HG03159 (cell line): ENCODE data around the gene RALGPS2.

ENCODE experiments used
- ATAC-seq: cut with Tn5 transposase; IDR thresholded peaks from one replicate; pipeline ENCODE4 v1.9.1; 2021; ENCODE audit warnings: mild to moderate bottlenecking, moderate library complexity; ENCODE audit not compliant: unreplicated experiment

Gene RALGPS2, protein sequence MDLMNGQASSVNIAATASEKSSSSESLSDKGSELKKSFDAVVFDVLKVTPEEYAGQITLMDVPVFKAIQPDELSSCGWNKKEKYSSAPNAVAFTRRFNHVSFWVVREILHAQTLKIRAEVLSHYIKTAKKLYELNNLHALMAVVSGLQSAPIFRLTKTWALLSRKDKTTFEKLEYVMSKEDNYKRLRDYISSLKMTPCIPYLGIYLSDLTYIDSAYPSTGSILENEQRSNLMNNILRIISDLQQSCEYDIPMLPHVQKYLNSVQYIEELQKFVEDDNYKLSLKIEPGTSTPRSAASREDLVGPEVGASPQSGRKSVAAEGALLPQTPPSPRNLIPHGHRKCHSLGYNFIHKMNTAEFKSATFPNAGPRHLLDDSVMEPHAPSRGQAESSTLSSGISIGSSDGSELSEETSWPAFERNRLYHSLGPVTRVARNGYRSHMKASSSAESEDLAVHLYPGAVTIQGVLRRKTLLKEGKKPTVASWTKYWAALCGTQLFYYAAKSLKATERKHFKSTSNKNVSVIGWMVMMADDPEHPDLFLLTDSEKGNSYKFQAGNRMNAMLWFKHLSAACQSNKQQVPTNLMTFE

DNA sequence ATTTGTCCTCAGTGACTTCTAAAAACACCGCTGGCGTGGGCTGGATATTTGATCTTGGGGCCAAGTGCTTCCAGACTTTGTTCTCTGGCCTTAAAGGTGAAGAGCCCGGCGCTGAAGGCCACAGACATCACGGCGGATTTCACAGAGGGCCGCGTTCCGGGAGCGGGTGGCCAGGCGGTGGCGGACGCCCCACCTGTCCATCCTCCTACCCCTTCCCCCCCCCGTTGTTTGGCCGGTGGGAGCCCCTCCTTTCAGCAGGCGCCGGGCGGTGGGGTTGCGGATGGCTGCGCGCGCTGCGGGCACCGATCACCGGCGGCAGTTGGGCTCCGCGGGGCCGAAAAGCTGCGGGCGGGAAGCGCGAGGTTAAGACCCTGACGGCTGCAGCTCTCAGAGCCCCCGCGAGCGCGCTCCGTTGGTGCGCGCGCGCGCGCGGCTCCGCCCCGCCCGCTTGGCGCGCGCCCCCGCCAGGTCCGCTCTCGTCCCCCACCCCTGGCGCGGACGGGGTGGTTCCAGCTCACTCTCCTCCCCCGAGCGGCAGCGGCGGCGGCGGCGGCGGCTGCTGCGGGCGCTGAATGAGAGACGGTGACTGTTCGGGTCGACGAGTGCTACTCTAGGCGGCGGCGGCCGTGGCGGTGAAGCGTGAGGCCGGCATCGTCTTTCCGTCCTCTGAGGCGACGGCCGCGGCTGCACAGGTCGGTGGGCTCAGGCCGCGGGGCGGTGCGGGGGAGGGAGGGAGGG is at the start of gene RALGPS2:
Gene RALGPS2, plus strand, starts transcription at position 517 of the 738 bp plus-strand sequence. CDS start 51,521 bp downstream, outside the sequence.
- ATAC-seq: peak; percentile 61

DNA sequence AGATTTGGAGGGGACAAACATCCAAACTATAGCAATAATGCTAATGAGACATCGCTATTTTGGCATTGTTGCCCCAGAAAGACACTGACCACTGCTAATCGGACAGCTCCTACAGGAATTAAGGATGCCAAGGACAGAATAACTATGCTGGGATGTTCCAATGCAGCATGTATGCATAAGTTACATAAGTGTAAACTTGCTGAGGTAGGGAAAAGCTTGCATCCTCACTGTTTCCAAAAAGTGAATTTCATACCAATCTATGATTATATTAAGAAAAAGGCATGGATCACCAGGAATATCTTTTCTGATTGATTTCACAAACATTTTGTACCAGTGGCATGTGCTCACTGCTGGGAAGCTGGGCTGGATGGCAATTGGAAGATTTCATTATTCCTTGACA is 45.8 kb upstream of the RALGPS2 start:
- no peak for ATAC-seq

DNA sequence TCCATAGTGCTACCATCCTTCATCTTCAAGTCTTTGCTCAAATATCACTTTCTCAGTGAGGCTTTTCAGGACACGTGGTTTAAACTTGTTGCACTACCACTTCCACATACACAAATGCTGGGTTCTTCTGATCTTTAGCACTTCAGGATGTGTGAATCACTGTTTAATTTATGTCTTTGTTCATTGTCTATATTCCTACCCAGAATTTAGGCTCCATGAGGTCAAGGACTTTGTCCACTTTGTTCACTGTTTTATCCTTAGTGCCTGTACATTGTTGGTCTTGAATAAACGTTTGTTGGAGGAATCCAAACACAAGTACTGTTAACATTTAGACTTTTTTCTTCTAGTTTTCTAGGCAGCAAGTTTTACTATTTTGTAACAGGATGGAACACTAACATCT is 42.6 kb upstream of the RALGPS2 start:
- ATAC-seq: no peak

DNA sequence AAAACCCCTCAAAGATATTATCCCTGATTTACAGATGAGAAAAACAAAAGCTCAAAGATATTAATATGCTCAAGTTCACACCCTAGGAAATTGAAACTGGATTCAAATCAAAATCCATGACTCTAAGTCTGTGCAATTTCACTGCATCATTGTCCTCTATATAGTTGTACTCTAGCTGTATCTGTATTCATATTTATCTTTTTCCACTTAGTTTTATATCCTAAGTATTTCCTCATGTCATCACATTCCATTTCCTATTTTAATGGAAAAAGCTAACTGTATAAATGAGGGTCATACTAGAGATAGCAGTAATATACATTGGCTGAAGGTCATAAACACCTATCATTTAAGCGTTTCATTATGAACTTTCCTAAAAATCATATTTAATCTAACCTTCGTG is 42.2 kb upstream of the RALGPS2 start:
- ATAC-seq: no peak

DNA sequence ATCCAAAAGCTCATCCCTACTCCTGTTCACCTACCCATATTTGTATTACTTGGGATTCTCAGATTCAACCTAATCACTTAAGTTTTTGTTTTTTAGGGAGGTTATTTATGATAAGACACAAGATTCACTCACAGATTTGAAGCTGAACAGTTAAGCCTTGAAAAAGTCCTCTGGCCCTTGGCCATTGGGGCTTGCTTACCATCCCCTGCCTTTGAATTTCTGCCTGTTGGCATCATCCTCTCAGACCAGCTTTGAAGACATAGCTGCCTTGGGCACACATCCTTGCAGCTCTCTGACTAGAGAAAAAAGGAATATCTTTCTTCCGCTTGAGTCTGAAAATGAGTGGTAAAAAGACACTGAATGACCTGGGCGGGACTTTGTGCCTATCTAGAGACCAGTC is 41.8 kb upstream of the RALGPS2 start:
- no peak for ATAC-seq

DNA sequence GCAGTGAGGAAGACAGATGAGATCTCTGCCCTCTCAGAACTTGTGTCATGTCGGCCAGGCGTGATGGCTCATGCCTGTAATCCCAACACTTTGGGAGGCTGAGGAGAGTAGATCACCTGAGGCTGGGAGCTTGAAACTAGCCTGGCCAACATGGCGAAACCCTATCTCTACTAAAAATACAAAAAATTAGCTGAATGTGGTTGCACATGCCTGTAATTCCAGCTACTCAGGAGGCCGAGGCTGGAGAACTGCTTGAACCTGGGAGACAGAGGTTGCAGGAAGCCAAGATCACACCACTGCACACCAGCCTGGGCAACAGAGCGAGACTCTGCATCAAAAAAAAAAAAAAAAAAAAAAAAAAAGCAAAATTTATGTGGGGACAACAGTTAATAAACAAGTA is 40.9 kb upstream of the RALGPS2 start:
- ATAC-seq: no peak

DNA sequence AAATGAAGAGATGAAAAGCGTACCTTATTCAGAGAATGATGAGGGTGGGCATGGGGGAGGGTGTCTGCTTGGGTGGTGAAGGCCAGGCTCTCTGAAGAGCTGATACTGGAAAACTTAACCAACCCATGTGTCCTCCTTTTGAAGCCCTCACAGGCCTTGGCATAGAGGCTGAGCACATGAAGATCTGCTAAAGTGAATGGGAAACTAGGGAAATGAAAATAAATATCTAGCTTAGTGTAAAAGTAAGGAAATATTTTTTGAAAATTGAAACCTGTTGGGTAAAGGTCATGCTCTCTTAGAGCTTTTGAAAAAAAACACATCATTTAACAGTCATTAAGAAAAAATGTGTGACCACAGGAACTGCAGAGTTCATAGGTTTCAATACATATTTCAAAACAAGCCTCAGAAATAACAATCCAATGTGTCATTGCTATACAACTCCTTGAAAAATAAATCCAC is 40.5 kb upstream of the RALGPS2 start:
- ATAC-seq: peak; percentile 83

DNA sequence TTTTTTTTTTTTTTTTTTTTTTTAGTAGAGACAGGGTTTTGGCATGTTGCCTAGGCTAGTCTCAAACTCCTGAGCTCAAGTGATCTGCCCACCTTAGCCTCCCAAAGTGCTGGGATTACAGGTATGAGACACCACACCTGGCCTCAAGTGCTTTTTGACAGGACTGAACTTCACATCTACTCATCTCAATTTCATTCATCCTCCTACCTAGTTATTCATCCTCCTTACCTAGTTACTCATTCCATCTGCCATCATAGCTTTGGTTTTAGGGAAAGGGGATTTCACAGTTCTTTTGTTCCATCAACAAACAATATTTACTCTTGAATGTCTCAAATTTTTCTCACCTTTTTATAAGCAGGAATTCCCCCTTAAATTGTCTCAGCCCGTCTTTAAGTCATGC is 38.6 kb upstream of the RALGPS2 start:
- no peak for ATAC-seq

DNA sequence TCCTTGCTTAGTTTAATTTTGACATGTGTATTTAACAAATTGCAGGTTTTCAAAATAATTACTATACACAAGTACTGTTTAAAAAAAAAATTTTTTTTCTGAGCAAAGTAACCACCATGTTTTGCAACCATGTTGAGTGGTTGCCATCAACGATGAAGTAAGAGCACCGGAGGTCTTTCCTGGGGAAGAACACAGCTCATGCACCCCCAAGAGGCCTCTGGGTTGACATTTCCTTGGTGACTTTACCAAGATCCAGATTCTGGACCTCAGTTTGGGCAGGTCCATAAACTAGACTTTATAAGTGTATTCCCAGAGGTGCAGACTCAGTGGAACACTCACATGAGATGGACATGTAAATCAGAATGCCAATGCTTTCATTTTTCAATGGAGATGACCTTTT is 36.8 kb upstream of the RALGPS2 start:
- no peak for ATAC-seq

DNA sequence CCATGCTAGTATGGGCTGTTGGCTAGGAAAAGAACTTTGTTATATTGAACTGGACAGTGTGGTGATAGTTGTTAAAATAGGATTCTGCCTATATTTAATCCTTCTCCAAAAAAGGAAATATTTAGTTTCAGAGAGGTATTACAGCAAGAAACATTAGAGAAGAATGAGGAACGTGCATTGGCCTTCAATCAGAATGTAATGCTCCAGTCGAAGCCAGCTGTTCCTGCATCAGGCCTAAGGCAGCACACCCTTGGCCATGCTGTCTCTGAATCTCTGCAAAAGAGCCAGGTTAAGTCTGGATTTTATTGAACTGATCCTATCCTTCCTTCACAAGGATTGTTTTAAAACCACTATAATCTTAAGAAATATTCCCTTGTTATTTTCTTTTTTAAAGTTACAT is 35.3 kb upstream of the RALGPS2 start:
- no peak for ATAC-seq

DNA sequence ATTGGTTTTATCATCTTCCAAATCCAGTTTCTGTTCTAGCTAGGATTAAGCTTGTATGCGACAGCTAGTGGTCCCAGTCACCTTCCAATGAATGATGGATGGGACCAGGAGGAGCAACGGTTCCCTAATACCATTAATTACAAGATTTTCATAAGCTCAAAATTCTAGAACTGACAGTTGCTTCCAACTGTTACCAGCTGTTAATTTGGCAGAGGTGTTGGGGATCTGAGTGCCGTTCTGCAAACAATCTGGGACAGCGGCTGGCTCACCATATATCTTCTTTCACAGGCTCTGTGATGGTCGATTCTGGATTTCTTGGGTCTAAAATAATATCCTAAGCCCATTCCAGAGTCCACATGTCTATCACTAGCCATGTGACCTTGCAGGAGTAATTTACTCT is 34.5 kb upstream of the RALGPS2 start:
- no peak for ATAC-seq

DNA sequence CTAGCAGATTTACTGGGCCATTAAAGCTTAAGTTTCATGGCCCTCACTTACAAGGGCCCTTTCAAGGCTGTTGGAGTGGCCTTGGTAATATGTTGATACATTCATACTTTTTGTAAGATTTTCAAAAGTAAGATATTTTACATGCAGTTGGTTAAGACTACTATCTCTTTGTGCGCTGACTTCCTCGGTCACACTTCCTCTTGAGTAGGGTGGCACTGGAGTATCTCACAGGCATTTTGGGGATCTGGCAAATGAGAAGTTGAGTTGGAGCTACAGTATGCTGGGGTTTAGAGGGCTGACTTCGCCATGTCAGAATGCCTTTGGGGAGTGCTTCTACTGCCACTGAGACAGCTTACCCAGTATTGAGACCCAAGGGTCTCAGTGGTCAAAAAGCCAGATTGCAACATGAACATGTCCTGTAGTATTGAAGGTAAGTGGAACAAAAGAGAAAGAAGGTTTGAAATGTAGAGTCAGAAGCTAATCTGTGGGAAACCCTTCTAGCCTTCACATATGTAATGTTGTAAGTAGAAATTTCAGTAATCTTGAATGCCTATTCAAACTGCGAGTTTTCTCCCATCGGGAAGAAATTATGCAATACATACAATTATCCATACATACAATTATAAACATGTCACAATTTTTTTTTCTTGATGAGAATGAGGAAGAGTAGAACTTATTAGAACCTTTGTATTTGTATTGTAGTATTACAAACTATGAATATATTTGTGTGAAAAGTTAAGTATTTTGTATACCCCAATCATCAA is 32.3 kb upstream of the RALGPS2 start:
- ATAC-seq: no peak

DNA sequence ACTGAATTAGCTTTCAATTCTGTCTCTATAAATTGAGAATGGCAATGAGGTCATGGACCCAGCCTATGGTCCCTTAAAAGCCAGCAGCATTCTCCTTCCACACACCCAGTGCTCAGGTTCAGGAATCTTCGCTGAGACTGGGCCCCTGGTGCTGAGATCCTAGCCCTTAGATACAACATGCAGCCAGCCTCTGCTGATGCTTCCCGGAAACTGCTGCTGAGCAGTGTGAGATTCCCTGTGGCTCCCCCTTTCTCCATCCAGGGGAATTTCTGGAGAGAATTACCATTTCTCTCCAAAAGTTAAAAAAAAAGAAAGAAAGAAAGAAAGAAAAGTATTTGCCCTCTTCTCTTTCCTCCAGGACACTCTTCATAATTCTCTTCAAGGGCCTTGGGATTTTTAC is 31.7 kb upstream of the RALGPS2 start:
- no peak for ATAC-seq

DNA sequence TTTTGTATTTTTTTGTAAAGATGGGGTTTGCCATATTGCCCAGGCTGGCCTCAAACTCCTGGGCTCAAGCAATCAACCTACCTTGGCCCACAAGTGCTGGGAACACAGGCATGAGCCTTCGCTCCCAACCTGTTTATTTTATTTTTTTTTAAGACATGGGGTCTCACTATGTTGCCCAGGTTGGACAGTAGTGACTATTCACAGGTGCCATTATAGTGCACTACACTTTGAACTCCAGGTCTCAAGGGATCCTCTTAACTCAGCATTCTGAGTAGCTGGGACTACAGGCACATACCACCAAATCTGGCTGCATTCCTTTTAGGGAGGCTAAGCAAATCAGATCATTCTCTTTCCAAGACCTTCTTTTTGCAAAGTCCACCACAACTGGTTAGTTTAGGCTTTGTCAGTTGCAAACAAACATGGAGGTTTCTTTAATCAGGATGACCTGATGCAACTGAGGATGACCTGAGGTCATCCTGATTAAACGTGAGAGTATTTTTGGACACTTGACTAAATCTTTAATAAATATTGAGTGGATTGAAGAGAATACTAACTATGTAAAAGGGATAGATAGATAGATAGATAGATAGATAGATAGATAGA is 30.0 kb upstream of the RALGPS2 start:
- ATAC-seq: no peak

DNA sequence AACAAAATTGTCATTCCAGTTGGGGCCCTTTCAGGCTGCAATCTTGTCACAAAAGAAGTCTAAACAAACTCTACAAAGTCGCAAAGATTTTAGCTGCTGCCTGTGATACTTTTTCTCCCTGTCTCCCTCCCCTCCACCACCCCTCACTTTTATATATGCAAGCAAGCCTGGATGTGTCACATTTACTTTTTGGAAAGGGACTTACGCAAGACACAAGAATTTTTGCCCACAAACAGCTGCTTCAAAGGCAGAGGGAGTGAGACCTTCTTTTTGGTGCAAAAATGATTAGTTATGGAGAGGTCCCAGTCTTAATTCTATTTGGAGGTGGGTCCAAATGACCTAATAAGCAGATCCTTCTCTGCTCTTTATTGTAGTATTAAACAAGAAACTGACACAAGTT is 22.9 kb upstream of the RALGPS2 start:
- no peak for ATAC-seq

DNA sequence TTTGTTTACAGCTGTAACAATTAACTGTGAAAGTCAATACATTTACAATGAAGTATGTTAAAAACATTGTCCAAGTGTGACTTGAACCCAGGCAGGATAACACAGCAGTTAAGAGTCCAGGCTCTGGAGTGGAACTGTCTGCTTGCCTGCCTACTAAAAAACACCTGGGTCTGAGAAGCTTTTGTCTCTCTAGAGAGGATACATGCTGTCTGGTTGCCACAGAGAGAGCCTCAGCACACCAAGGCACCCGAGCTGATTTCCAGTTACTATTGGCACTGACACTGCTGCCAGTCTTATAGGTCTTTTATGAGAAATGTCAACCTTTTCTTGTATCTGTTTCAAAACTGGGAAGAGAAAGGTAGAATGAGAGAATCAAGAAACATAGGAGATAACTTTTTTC is 20.2 kb upstream of the RALGPS2 start:
- ATAC-seq: no peak

DNA sequence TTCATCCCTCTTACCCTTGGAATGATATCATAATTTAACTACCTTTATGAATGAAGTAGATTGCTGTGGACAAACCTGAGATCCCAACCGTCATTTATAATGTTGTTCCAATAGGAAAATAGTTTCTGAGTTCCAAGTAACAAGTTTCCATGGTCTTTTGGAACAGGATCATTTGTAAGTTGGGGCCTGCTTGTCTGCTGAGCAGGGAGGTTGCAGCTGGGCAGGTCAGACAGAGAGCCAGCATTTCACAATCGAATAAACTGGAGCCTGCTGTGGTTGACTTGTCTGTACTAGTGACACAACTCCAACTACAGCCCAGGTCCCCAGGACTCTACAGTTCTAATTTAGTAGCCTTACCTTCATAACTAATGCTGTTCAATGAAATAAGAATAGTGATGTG is 18.6 kb upstream of the RALGPS2 start:
- no peak for ATAC-seq

DNA sequence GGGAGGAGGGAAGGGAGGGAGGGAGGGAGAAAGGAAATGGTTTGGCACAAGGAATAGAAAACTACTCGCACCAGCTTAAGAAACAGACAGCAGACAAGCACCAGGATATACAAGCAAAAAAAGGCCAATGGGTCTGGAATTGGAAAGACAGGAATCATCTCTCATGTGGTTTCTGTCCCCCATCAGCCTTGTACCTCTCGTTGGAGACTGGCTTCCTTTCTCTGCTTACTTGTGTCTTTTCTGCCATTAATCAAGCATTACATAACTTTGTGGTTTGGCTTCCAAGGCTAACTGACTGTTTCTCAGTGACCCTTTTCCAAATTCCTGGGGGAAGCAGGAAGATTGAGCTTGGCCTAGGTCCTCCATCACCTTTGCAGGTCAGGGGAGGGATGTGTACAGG is 11.8 kb upstream of the RALGPS2 start:
- no peak for ATAC-seq

DNA sequence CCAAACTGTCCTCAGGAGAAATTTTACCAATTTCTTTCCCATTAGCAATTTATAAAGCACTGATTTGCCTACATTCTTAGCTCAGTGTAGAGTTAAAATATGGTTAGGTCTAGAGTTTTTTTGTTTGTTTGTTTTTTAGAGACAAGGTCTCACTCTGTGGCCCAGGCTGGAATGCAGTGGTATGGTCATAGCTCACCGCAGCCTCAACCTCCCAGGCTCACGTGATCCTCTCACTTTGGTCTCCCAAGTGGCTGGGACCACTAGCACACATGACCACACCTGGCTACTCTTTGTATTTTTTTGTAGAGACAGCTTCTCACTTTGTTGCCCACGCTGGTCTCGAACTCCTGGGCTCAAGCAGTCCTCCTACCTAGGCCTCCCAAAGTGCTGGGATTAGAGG is 10.6 kb upstream of the RALGPS2 start:
- ATAC-seq: no peak

DNA sequence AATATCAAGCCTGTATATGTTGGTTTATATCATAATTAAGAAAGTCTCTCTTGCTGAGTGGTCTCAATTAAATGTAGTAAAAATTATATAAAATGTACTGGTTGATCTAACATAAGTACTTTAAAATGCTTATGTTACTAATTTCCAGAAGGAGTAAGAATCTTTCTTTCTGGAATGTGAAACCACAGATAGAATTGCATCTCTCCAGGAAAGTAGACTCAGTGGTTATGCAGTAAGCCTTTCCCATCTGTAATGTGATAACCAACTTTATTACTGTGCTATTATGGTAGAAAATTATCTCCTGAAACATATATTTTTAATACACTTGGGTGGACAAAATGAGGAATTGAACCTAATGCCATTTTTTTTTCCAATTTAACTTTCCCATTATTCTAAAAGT is 8.9 kb upstream of the RALGPS2 start:
- ATAC-seq: no peak

DNA sequence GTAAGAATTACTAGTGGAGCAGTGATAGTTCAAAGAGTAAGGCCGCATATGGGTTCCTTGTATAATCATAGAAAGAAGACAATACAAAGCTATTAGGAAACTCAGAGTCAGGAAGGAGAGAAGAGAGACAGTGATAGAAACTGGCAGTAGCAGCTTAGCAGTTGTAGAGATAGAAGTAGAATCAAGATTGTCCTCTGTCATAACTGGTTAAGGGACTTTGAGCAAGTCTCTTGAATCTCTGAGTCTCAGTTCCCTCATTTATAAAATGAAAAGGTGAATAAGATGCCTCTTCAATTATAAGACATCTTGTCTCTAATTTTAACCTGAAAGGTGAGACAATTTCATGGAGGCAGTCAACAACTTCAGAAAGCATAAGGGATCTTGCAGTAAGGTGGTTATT is 6.5 kb upstream of the RALGPS2 start:
- no peak for ATAC-seq
